Endothelial cell of umbilical vein (primary cell): ENCODE measurements around the gene OPA1. TPM values are rescaled to one million over a fixed set of nuclear protein-coding genes. Genes with fewer than 3 reads are reported as not detected.
A peak's percentile ranks its signal among the peaks of the same experiment; 100 is the strongest.

Experiments used
- BruUV-seq: library from RNA; stranded (reverse); fragments of 400-500 nt; replicated peaks from 2 replicates; lab custom pipeline; 2021; lab: Mats Ljungman, UMichigan
- CTCF ChIA-PET: fragments of 300-600, 350-600 bp; sonication (Branson Sonifier 250); formaldehyde crosslinking; loops from one replicate; lab custom pipeline; 2021; ENCODE audit warnings: antibody characterized with exemption, inconsistent platforms; lab: Charles Lee
- POLR2A ChIA-PET: fragments of 300-600, 350-600 bp; sonication (Branson Sonifier 250); formaldehyde crosslinking; loops from one replicate; lab custom pipeline; 2021; ENCODE audit warnings: antibody characterized with exemption, inconsistent platforms; lab: Charles Lee
- DNase-seq: peaks from one replicate; pipeline ENCODE4 v3.0.0-alpha.2; 2011; ENCODE audit warnings: low read depth, low spot score
- FAIRE-seq: peaks from 2 replicates; lab custom pipeline; 2011; peaks lifted over from hg19 to GRCh38; lab: Jason Lieb, UNC
- H2AFZ ChIP-seq: 2 replicates; pipeline ENCODE4 v1.6.0; 2012; ENCODE audit warnings: low read depth, low read length, control low read depth, inconsistent platforms
- H3K27ac ChIP-seq: 2 replicates; pipeline ENCODE4 v1.5.1; 2011; ENCODE audit warnings: low read depth, mild to moderate bottlenecking, control low read depth, low read length, moderate library complexity; ENCODE audit not compliant: insufficient read depth
- H3K27me3 ChIP-seq, 2 experiments: 2 replicates each; pipeline versions ENCODE4 v1.6.0 to v1.6.1; 2011; ENCODE audit warnings: low read length in 2 of 2, mixed read lengths in 1 of 2; ENCODE audit not compliant: control insufficient read depth in 2 of 2, insufficient read depth in 2 of 2
- H3K36me3 ChIP-seq, 2 experiments: 2 replicates in 1 of 2; 3 replicates in 1 of 2; pipeline ENCODE4 v1.5.1; 2011; ENCODE audit warnings: low read length in 2 of 2, mild to moderate bottlenecking in 1 of 2, moderate library complexity in 1 of 2; ENCODE audit not compliant: control insufficient read depth in 2 of 2, insufficient read depth in 2 of 2; ENCODE audit errors: extremely low read depth in 1 of 2
- H3K4me1 ChIP-seq: 3 replicates; pipeline ENCODE4 v1.5.1; 2011; ENCODE audit warnings: mild to moderate bottlenecking, low read length; ENCODE audit not compliant: control insufficient read depth, insufficient read depth; ENCODE audit errors: extremely low read depth
- H3K4me2 ChIP-seq: 2 replicates; pipeline ENCODE4 v1.6.1; 2011; ENCODE audit warnings: low read length, control low read depth, mixed read lengths; ENCODE audit not compliant: insufficient read depth
- H3K4me3 ChIP-seq, 3 experiments: fragments of 200-600 bp in 1 of 3; sonication (generic), shearing (Covaris generic) in 1 of 3; replicated peaks in 1 of 3; 2 replicates each; pipeline ENCODE4 v1.5.1; 2011 to 2016; ENCODE audit warnings: control low read depth in 3 of 3, low read length in 3 of 3, mild to moderate bottlenecking in 2 of 3, inconsistent platforms in 1 of 3, low read depth in 1 of 3, moderate library complexity in 1 of 3; ENCODE audit not compliant: insufficient read depth in 1 of 3
- H3K79me2 ChIP-seq: 2 replicates; pipeline ENCODE4 v1.6.0; 2012; ENCODE audit warnings: low read length, inconsistent platforms; ENCODE audit not compliant: control insufficient read depth, insufficient read depth
- H3K9ac ChIP-seq: replicated peaks from 2 replicates; pipeline ENCODE3; 2011; ENCODE audit warnings: low read length, control low read depth; ENCODE audit not compliant: insufficient read depth; ENCODE audit errors: extremely low read depth
- H3K9me1 ChIP-seq: replicated peaks from 3 replicates; pipeline ENCODE4 v1.6.0; 2011; ENCODE audit warnings: mild to moderate bottlenecking, low read length; ENCODE audit not compliant: control insufficient read depth, insufficient read depth; ENCODE audit errors: extremely low read depth
- H3K9me3 ChIP-seq: replicated peaks from 2 replicates; pipeline ENCODE4 v1.5.1; 2012; ENCODE audit warnings: low read length, inconsistent platforms; ENCODE audit not compliant: control insufficient read depth, insufficient read depth
- H4K20me1 ChIP-seq: replicated peaks from 2 replicates; pipeline ENCODE3; 2011; ENCODE audit warnings: mild to moderate bottlenecking, low read length; ENCODE audit not compliant: control insufficient read depth, insufficient read depth; ENCODE audit errors: extremely low read depth
- EZH2 ChIP-seq: IDR thresholded peaks from 2 replicates; pipeline ENCODE4 v1.6.1; 2012; ENCODE audit warnings: borderline replicate concordance, low read depth, mild to moderate bottlenecking, moderate library complexity, low read length, inconsistent platforms; ENCODE audit not compliant: severe bottlenecking
- FOS ChIP-seq: IDR thresholded peaks from 2 replicates; pipeline ENCODE4 v1.6.1; 2011; ENCODE audit warnings: mild to moderate bottlenecking, low read length, moderate library complexity, borderline replicate concordance; ENCODE audit not compliant: insufficient read depth
- GATA2 ChIP-seq: IDR thresholded peaks from 2 replicates; pipeline ENCODE4 v1.7.0; 2011; ENCODE audit warnings: low read depth, mild to moderate bottlenecking, moderate library complexity, mixed read lengths, low read length; ENCODE audit not compliant: insufficient read length, insufficient read depth
- JUN ChIP-seq: IDR thresholded peaks from 2 replicates; pipeline ENCODE4 v1.6.1; 2011; ENCODE audit warnings: borderline replicate concordance, low read depth; ENCODE audit not compliant: insufficient read length, insufficient read depth
- MYC ChIP-seq: IDR thresholded peaks from one replicate; pipeline ENCODE4 v1.6.1; 2011; ENCODE audit warnings: mild to moderate bottlenecking, low read depth, low read length
- POLR2A ChIP-seq: IDR thresholded peaks from 2 replicates; pipeline ENCODE4 v1.6.1; 2012; ENCODE audit warnings: low read depth, mild to moderate bottlenecking, control low read depth, low read length
- POLR2AphosphoS5 ChIP-seq: IDR thresholded peaks from 2 replicates; pipeline ENCODE4 v1.6.1; 2012; ENCODE audit warnings: low read depth, mild to moderate bottlenecking, control low read depth, low read length, moderate library complexity; ENCODE audit not compliant: insufficient read depth
- dilution Hi-C: fragments of 300-500 bp; cut with MboI; formaldehyde crosslinking; loops from one replicate; pipeline ENCODE4 v1.15.0; 2019; ENCODE audit warnings: low sequenced_read_pairs; ENCODE audit not compliant: extremely low pct_ligation_motif_present
- intact Hi-C: fragments of 100-400 bp; cut with micrococcal nuclease; formaldehyde crosslinking; loops from one replicate; pipeline ENCODE4 v1.10.0; 2022
- polyA plus RNA-seq, 4 experiments: library from polyadenylated mRNA; depleted of rRNA in 3 of 4; stranded (reverse) in 3 of 4; unstranded in 1 of 4; fragments of >200 nt; gene quantifications; 2 replicates each; pipeline versions ENCODE4 v1.2.1 to v1.2.3, GENCODE V29; 2011 to 2012; ENCODE audit warnings: missing spikeins in 1 of 4
- total RNA-seq: library from RNA; stranded (reverse); gene quantifications from 2 replicates; pipeline ENCODE4 v1.2.3, GENCODE V29; 2021
- TF ChIP-seq, protein P1 (sequence below): IDR thresholded peaks from 2 replicates; pipeline ENCODE4 v1.6.1; 2011; ENCODE audit not compliant: insufficient read depth, insufficient read length
- TF ChIP-seq, protein P2 (sequence below), 2 donors: IDR thresholded peaks; 1 replicate in 1 of 2; 2 replicates in 1 of 2; pipeline ENCODE4 v1.5.1; 2011; ENCODE audit warnings: low read length in 2 of 2, mild to moderate bottlenecking in 2 of 2, moderate library complexity in 2 of 2, control low read depth in 1 of 2, inconsistent platforms in 1 of 2, low read depth in 1 of 2; ENCODE audit not compliant: insufficient read depth in 1 of 2; ENCODE audit errors: extremely low read depth in 1 of 2

The OPA1 gene
- total and polyA plus RNA-seq, 2 donors (not counting 3 experiments of a cell fraction or from before 2014, with no cell fraction given), result 10.0 to 62.0 TPM

DNA sequence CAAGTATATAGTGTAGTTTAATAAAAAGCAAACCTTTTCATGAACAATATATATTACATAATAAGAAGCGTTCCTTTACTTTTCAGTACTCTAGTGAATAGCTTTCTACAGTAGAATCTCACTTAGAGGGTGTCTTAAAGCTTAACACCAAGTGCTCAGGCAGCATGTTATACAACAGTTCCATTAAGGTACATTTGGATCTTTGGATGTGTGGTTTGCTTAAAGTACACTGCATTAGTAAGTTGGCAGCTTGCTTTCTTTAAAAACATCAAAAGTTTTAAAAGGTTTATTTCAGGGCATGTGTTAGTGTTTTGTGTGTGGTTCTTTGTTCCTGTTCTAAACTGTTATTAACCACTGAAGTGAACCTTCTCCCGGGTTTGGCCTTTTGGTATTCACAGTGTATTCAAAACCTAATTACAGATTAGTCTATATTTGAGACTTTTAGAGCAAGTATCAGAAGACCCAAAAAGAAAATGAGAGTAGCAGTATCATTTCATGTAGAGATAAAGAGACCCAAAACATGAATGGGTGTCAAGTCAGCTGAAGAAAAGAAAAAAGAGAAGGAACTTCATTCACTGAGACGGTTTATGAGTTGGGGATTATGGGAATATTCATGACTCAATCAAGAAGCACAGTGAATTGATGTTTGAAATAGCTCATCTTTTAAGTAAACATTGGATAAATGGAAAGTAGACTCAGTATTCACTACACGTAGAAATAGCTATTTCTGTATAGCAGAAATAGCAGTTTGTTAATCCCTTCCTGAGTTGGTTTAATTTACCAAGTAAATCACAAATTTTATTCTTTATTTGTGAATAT is 93.9 kb downstream of the OPA1 start:
- H3K9me3 ChIP-seq, result no peaks in the 10 kb centered on the region
- H3K36me3 ChIP-seq, result no peaks in the 10 kb centered on the region
- H3K4me3 ChIP-seq, result no peak overlapping the region
- TF ChIP-seq, protein P1, sequence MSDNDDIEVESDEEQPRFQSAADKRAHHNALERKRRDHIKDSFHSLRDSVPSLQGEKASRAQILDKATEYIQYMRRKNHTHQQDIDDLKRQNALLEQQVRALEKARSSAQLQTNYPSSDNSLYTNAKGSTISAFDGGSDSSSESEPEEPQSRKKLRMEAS, result no peak
- TF ChIP-seq POLR2A, result no peak
- TF ChIP-seq, protein P2, sequence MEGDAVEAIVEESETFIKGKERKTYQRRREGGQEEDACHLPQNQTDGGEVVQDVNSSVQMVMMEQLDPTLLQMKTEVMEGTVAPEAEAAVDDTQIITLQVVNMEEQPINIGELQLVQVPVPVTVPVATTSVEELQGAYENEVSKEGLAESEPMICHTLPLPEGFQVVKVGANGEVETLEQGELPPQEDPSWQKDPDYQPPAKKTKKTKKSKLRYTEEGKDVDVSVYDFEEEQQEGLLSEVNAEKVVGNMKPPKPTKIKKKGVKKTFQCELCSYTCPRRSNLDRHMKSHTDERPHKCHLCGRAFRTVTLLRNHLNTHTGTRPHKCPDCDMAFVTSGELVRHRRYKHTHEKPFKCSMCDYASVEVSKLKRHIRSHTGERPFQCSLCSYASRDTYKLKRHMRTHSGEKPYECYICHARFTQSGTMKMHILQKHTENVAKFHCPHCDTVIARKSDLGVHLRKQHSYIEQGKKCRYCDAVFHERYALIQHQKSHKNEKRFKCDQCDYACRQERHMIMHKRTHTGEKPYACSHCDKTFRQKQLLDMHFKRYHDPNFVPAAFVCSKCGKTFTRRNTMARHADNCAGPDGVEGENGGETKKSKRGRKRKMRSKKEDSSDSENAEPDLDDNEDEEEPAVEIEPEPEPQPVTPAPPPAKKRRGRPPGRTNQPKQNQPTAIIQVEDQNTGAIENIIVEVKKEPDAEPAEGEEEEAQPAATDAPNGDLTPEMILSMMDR (IDR thresholded peaks at IDR 0.05; ENCODE audit: extremely low read depth in 1 of 2, insufficient read depth in 1 of 2, low read depth in 1 of 2, low read length in 2 of 2), result no peak
- no peak for TF ChIP-seq EZH2
- TF ChIP-seq FOS, result no peak
- TF ChIP-seq MYC, result no peak
- no peak for TF ChIP-seq POLR2AphosphoS5
- TF ChIP-seq JUN, result no peak
- no peak for TF ChIP-seq GATA2
- no peak overlapping the region for H3K27ac ChIP-seq
- no peaks in the 10 kb centered on the region for H3K9me1 ChIP-seq
- intact Hi-C loops (no loop called here), dilution Hi-C loops (no loop called here)
- H3K4me2 ChIP-seq, result no peak overlapping the region
- H3K9ac ChIP-seq, result no peak overlapping the region
- ChIA-PET CTCF (interaction anchor here (0.8 to 3.5 kb wide), 2 partner anchors 21 to 87 kb away, joined by 3 to 14 read pairs; no protein-coding TSS in a partner anchor), POLR2A (no interaction called here)
- H3K79me2 ChIP-seq, result no peaks in the 10 kb centered on the region
- FAIRE-seq, result peak; percentile 46
- peaks cover 3% of the 10 kb centered on the region for H4K20me1 ChIP-seq
- no peaks in the 10 kb centered on the region for H3K4me1 ChIP-seq
- no peak overlapping the region for H2AFZ ChIP-seq
- no peak for DNase-seq
- no peaks in the 10 kb centered on the region for H3K27me3 ChIP-seq
- BruUV-seq, result no TSS peak
